Keratinocyte (primary cell): Measurements from ENCODE around the gene TSHZ2. TPM values are rescaled to one million over a fixed set of nuclear protein-coding genes. Genes with fewer than 3 reads are reported as not detected.
A peak's percentile ranks its signal among the peaks of the same experiment; 100 is the strongest.
"Not testable (repeated sequence)": the region's sequence is repeated elsewhere in the genome, so short reads cannot be mapped to it uniquely, and the experiment has no call there.

ENCODE experiments used
- DNase-seq: peaks from one replicate; pipeline ENCODE4 v3.0.0-alpha.2; 2011; ENCODE audit warnings: low read depth, missing footprints, low spot score
- FAIRE-seq: peaks from 2 replicates; lab custom pipeline; 2011; peaks lifted over from hg19 to GRCh38; lab: Jason Lieb, UNC
- H2AFZ ChIP-seq: 2 replicates; pipeline ENCODE4 v1.6.0; 2012; ENCODE audit warnings: low read length, control low read depth, inconsistent platforms; ENCODE audit not compliant: control insufficient read depth
- H3K27ac ChIP-seq: 2 replicates; pipeline ENCODE4 v1.5.1; 2011; ENCODE audit warnings: low read length; ENCODE audit not compliant: control insufficient read depth, insufficient read depth
- H3K27me3 ChIP-seq: 3 replicates; pipeline ENCODE4 v1.6.0; 2011; ENCODE audit warnings: low read length; ENCODE audit not compliant: control insufficient read depth, insufficient read depth; ENCODE audit errors: extremely low read depth
- H3K36me3 ChIP-seq, 2 experiments: 2 replicates in 1 of 2; 3 replicates in 1 of 2; pipeline ENCODE4 v1.5.1; 2011; ENCODE audit warnings: low read length in 2 of 2, mild to moderate bottlenecking in 1 of 2; ENCODE audit not compliant: control insufficient read depth in 2 of 2, insufficient read depth in 2 of 2; ENCODE audit errors: extremely low read depth in 1 of 2
- H3K4me1 ChIP-seq: 3 replicates; pipeline ENCODE4 v1.5.1; 2011; ENCODE audit warnings: low read length; ENCODE audit not compliant: control insufficient read depth, insufficient read depth; ENCODE audit errors: extremely low read depth
- H3K4me2 ChIP-seq: 3 replicates; pipeline ENCODE4 v1.6.0; 2011; ENCODE audit warnings: low read depth, low read length; ENCODE audit not compliant: control insufficient read depth, insufficient read depth; ENCODE audit errors: extremely low read depth
- H3K4me3 ChIP-seq, 3 experiments: fragments of 200-600 bp in 1 of 3; sonication (generic) in 1 of 3; 2 replicates in 2 of 3; 3 replicates in 1 of 3; pipeline ENCODE4 v1.5.1; 2011 to 2016; ENCODE audit warnings: low read length in 3 of 3, mild to moderate bottlenecking in 3 of 3, control low read depth in 2 of 3, inconsistent platforms in 1 of 3, low read depth in 1 of 3, mixed read lengths in 1 of 3, mixed run types in 1 of 3, moderate library complexity in 1 of 3; ENCODE audit not compliant: control insufficient read depth in 2 of 3, insufficient read depth in 2 of 3; ENCODE audit errors: extremely low read depth in 1 of 3
- H3K79me2 ChIP-seq: 2 replicates; pipeline ENCODE4 v1.6.0; 2012; ENCODE audit warnings: low read length; ENCODE audit not compliant: control insufficient read depth, insufficient read depth
- H3K9ac ChIP-seq: 3 replicates; pipeline ENCODE4 v1.6.0; 2011; ENCODE audit warnings: low read length; ENCODE audit not compliant: control insufficient read depth, insufficient read depth; ENCODE audit errors: extremely low read depth
- H3K9me1 ChIP-seq: 3 replicates; pipeline ENCODE4 v1.6.0; 2011; ENCODE audit warnings: low read length; ENCODE audit not compliant: control insufficient read depth, insufficient read depth; ENCODE audit errors: extremely low read depth
- H3K9me3 ChIP-seq: 2 replicates; pipeline ENCODE4 v1.5.1; 2012; ENCODE audit warnings: low read depth, low read length; ENCODE audit not compliant: control insufficient read depth
- H4K20me1 ChIP-seq: 3 replicates; pipeline ENCODE4 v1.6.0; 2011; ENCODE audit warnings: low read length; ENCODE audit not compliant: control insufficient read depth, insufficient read depth; ENCODE audit errors: extremely low read depth
- EZH2 ChIP-seq: IDR thresholded peaks from one replicate; pipeline ENCODE4 v1.6.1; 2012; ENCODE audit warnings: inconsistent platforms, mild to moderate bottlenecking, low read length, moderate library complexity
- dilution Hi-C: fragments of 300-500 bp; cut with MboI; formaldehyde crosslinking; loops from one replicate; pipeline ENCODE4 v1.7.0; 2020; ENCODE audit warnings: low sequenced_read_pairs; ENCODE audit not compliant: extremely low pct_ligation_motif_present
- polyA plus RNA-seq, 5 experiments: library from polyadenylated mRNA; depleted of rRNA in 3 of 5; stranded (reverse) in 3 of 5; stranded (forward) in 1 of 5; unstranded in 1 of 5; fragments of >200 nt; gene quantifications; 1 replicate in 1 of 5; 2 replicates in 3 of 5; 3 replicates in 1 of 5; pipeline versions ENCODE4 v1.2.1 to v1.2.3, GENCODE V29; 2011 to 2012; ENCODE audit warnings: missing spikeins in 2 of 5, low read depth in 1 of 5, low replicate concordance in 1 of 5
- TF ChIP-seq, protein P1 (sequence below), 3 experiments: IDR thresholded peaks in 1 of 3; conservative IDR thresholded peaks in 1 of 3; optimal IDR thresholded peaks in 1 of 3; 2 replicates in 2 of 3; 3 replicates in 1 of 3; pipeline versions ENCODE3 to v1.5.1; 2011; ENCODE audit warnings: low read length in 3 of 3, mild to moderate bottlenecking in 3 of 3, moderate library complexity in 2 of 3, control low read depth in 1 of 3, inconsistent platforms in 1 of 3; ENCODE audit not compliant: insufficient read depth in 2 of 3; ENCODE audit errors: extremely low read depth in 1 of 3

The TSHZ2 gene
- polyA plus RNA-seq, 1 donor (not counting 4 experiments of a cell fraction or from before 2014, with no cell fraction given): 1.1 TPM

DNA sequence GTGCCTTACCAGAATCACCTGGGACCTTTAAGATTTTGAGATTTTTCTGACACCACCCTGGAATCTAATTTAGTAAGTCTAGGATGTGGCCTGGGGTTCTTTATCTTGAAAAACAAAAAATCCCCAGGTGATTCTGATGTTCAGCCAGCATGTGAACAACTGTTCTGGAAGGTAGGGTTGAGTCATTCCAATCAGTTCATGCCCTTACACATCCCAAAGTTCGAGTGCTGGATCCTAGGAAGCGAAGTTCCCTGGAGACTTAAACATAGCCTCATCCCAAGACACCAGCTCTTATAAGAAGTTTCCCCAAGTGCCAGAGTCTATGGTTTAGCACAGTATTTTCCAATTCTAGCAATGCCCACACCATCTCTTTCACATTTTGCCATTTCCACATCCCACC, 6.3 kb upstream of the TSHZ2 start:
- peak; percentile 61 for DNase-seq
- dilution Hi-C loops: no loop called here
- Histone ChIP-seq H3K9ac (peak overlapping the region; percentile 12), H3K27me3 (no peaks in the 10 kb centered on the region), H3K27ac (peak overlapping the region; percentile 61), H2AFZ (no peak overlapping the region), H4K20me1 (no peaks in the 10 kb centered on the region), H3K79me2 (no peaks in the 10 kb centered on the region), H3K9me1 (no peaks in the 10 kb centered on the region), H3K4me1 (peaks cover 21% of the 10 kb centered on the region), H3K4me3 (peak overlapping the region in 2 of 3 experiments; percentile 21 to 29), H3K36me3 (no peaks in the 10 kb centered on the region), H3K9me3 (no peaks in the 10 kb centered on the region), H3K4me2 (peak overlapping the region; percentile 70)
- TF ChIP-seq EZH2: no peak
- TF ChIP-seq, protein P1, sequence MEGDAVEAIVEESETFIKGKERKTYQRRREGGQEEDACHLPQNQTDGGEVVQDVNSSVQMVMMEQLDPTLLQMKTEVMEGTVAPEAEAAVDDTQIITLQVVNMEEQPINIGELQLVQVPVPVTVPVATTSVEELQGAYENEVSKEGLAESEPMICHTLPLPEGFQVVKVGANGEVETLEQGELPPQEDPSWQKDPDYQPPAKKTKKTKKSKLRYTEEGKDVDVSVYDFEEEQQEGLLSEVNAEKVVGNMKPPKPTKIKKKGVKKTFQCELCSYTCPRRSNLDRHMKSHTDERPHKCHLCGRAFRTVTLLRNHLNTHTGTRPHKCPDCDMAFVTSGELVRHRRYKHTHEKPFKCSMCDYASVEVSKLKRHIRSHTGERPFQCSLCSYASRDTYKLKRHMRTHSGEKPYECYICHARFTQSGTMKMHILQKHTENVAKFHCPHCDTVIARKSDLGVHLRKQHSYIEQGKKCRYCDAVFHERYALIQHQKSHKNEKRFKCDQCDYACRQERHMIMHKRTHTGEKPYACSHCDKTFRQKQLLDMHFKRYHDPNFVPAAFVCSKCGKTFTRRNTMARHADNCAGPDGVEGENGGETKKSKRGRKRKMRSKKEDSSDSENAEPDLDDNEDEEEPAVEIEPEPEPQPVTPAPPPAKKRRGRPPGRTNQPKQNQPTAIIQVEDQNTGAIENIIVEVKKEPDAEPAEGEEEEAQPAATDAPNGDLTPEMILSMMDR (optimal IDR thresholded peaks at IDR 0.05 in 1 of 3, IDR thresholded peaks at IDR 0.05 in 1 of 3, conservative IDR thresholded peaks at IDR 0.05 in 1 of 3; ENCODE audit: extremely low read depth in 1 of 3, insufficient read depth in 2 of 3, low read length in 3 of 3): no peak
- FAIRE-seq: peak; percentile 96

DNA sequence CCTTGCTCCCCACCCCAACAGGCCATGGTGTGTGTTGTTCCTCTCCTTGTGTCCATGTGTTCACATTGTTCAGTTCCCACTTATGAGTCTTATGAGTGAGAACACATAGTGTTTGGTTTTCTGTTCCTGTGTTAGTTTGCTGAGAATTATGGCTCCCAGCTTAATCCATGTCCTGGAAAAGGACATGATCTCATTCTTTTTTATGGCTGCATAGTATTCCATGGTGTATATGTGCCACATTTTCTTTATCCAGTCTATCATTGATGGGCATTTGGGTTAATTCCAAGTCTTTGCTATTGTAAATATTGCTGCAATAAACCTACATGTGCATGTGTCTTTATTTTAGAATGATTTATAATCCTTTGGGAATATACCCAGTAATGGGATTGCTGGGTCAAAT, 5.6 kb upstream of the TSHZ2 start:
- H2AFZ ChIP-seq, H3K9ac ChIP-seq, H3K4me3 ChIP-seq, H3K9me3 ChIP-seq, H3K36me3 ChIP-seq, dilution Hi-C loops, H3K79me2 ChIP-seq, H3K9me1 ChIP-seq, H3K4me2 ChIP-seq, DNase-seq, H3K27me3 ChIP-seq, H4K20me1 ChIP-seq, FAIRE-seq, H3K27ac ChIP-seq: not testable (repeated sequence)
- peaks cover 21% of the 10 kb centered on the region for H3K4me1 ChIP-seq
